Effector memory CD8-positive, alpha-beta T cell (primary cell): Measurements from ENCODE around the gene DCAF8L2.
"Not testable (repeated sequence)": the region's sequence is repeated elsewhere in the genome, so short reads cannot be mapped to it uniquely, and the experiment has no call there.

Experiments
- ATAC-seq: fragments of 150-1000 bp; cut with Tn5 transposase; replicated peaks from 2 replicates; pipeline ENCODE4 v1.10.0; 2021; ENCODE audit warnings: mild to moderate bottlenecking, moderate library complexity
- DNase-seq, 3 experiments: peaks; one replicate each; pipeline ENCODE4 v3.0.0; 2021
- H3K27ac Mint-ChIP-seq, 2 donors: one replicate each; pipeline ENCODE4 v1.8.0; 2022; ENCODE audit warnings: mild to moderate bottlenecking in 2 of 2, mixed read lengths in 2 of 2, moderate library complexity in 2 of 2
- H3K27me3 Mint-ChIP-seq, 2 donors: one replicate each; pipeline ENCODE4 v1.8.0; 2022; ENCODE audit warnings: mixed read lengths in 2 of 2
- H3K36me3 Mint-ChIP-seq: one replicate; pipeline ENCODE4 v1.8.0; 2022; ENCODE audit warnings: mild to moderate bottlenecking, moderate library complexity, mixed read lengths; ENCODE audit not compliant: insufficient read depth
- H3K4me1 Mint-ChIP-seq, 2 donors: one replicate each; pipeline ENCODE4 v1.8.0; 2022; ENCODE audit warnings: low read depth in 2 of 2, mixed read lengths in 2 of 2
- H3K4me3 Mint-ChIP-seq, 2 donors: one replicate each; pipeline ENCODE4 v1.8.0; 2022; ENCODE audit warnings: mild to moderate bottlenecking in 2 of 2, mixed read lengths in 2 of 2, moderate library complexity in 2 of 2
- H3K9me3 Mint-ChIP-seq, 2 donors: one replicate each; pipeline ENCODE4 v1.8.0; 2022; ENCODE audit warnings: mixed read lengths in 2 of 2
- total RNA-seq, 9 experiments: gene quantifications; one replicate each; lab custom pipeline; 2026; lab: John Stamatoyannopoulos, UW

Gene DCAF8L2
- 0 to 0.11 (median 0) reads per million in 9 experiments for total RNA-seq

- no peak within 1 kb of the TSS for H3K4me3 Mint-ChIP-seq
- H3K27me3 Mint-ChIP-seq: no peaks in the 10 kb centered on the region
- ATAC-seq: no peak
- no peaks in the 10 kb centered on the region for H3K4me1 Mint-ChIP-seq
- no peaks in the 10 kb centered on the region for H3K36me3 Mint-ChIP-seq
- no peak for DNase-seq
- H3K27ac Mint-ChIP-seq: no peak within 1 kb of the TSS
- peaks cover 4 to 10% of the 10 kb centered on the region in 2 donors for H3K9me3 Mint-ChIP-seq
Observed at GRCh38 chrX:27590044-27590443, at the start of gene DCAF8L2. TSS of gene DCAF8L2 (plus strand) at chrX:27590344. CDS start at chrX:27746896, 156,552 bp downstream.

GRCh38 chrX:27541161-27541560 is 49.0 kb upstream of the DCAF8L2 start:
- H3K27me3 Mint-ChIP-seq, H3K27ac Mint-ChIP-seq, H3K4me3 Mint-ChIP-seq, H3K36me3 Mint-ChIP-seq, H3K4me1 Mint-ChIP-seq, ATAC-seq, H3K9me3 Mint-ChIP-seq, DNase-seq: not testable (repeated sequence)

- no peak overlapping the region for H3K4me3 Mint-ChIP-seq
- no peaks in the 10 kb centered on the region for H3K36me3 Mint-ChIP-seq
- H3K27me3 Mint-ChIP-seq: no peaks in the 10 kb centered on the region
- H3K27ac Mint-ChIP-seq: no peak overlapping the region
- ATAC-seq: no peak
- H3K4me1 Mint-ChIP-seq: no peaks in the 10 kb centered on the region
- H3K9me3 Mint-ChIP-seq: peaks cover 4 to 8% of the 10 kb centered on the region in 2 donors
- no peak for DNase-seq
Observed at GRCh38 chrX:27548624-27549023, 41.5 kb upstream of the DCAF8L2 start.

DNA sequence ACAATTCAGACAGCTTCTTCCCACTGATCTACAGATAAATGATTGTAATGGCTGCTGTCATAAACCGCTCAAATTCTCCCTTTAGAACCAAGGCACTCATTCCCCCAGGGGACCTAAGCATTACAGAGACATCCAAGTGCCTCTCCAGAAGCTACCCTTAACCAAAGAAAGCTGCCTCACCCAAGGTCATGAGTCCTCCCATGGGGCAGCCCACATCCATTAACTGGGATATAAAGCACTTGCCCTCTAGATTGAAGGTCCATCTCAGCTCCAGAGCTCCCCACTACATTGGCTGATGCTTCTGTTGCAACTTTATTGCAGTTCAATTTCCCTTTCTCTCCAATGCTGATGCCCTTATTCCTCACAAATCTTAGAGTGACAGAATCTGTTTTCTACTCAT is 40.5 kb upstream of the DCAF8L2 start:
- H3K27ac Mint-ChIP-seq: no peak overlapping the region
- no peaks in the 10 kb centered on the region for H3K4me1 Mint-ChIP-seq
- H3K27me3 Mint-ChIP-seq: no peaks in the 10 kb centered on the region
- no peaks in the 10 kb centered on the region for H3K36me3 Mint-ChIP-seq
- peaks cover 4 to 8% of the 10 kb centered on the region in 2 donors for H3K9me3 Mint-ChIP-seq
- DNase-seq (no peak), ATAC-seq (no peak)
- H3K4me3 Mint-ChIP-seq: no peak overlapping the region

GRCh38 chrX:27555514-27555913 is 34.6 kb upstream of the DCAF8L2 start:
- Mint-ChIP-seq H3K9me3 (peaks cover 0 to 5% of the 10 kb centered on the region in 2 donors), H3K4me1 (no peaks in the 10 kb centered on the region), H3K36me3 (no peaks in the 10 kb centered on the region), H3K4me3 (no peak overlapping the region), H3K27ac (no peak overlapping the region), H3K27me3 (no peaks in the 10 kb centered on the region)
- ATAC-seq (no peak), DNase-seq (no peak)

DNA sequence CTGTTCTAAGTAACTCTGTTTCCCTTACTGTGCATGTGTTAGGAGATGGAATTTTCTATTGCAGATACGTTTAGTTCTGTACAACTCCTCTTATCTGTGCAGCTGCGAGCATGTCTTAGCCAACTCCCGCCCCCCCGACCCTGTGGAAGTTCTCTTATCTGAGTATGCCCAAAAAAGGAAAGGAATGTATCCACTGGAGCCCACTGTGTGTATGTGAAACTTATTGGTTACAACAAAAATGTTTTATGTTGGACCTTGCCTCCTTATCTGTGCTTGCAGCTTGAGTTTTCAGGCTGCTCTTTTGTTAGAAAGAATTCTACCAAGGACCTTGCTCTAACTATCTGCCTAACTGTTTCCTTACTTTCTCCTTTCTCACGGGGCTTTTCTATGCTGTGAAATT is 24.2 kb upstream of the DCAF8L2 start:
- Mint-ChIP-seq H3K27me3 (no peaks in the 10 kb centered on the region), H3K27ac (no peak overlapping the region), H3K4me1 (no peaks in the 10 kb centered on the region), H3K4me3 (no peak overlapping the region), H3K36me3 (no peaks in the 10 kb centered on the region), H3K9me3 (no peaks in the 10 kb centered on the region)
- DNase-seq (no peak), ATAC-seq (no peak)

DNA sequence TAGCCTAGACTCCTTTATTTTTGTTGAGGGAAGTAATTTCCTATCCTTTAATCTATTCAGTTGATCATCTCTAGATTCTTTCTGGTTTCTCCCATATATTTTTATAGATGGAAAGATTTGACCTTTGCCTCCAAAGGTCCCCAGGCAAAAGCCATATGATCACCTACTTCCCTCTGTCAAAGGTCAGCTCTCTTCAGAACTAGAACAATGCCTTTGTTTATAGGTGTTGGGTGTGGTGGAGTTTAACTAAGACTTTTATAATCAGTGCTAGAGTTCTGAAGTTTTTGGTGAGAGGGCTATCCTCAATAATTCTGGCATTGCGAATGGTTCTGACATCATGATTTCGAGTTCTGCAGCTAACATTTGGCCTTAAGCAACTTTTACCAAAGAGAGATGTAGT is 19.0 kb upstream of the DCAF8L2 start:
- DNase-seq (no peak), ATAC-seq (no peak)
- Mint-ChIP-seq H3K9me3 (peaks cover 0 to 2% of the 10 kb centered on the region in 2 donors), H3K27me3 (no peaks in the 10 kb centered on the region), H3K4me3 (no peak overlapping the region), H3K4me1 (no peaks in the 10 kb centered on the region), H3K27ac (no peak overlapping the region), H3K36me3 (no peaks in the 10 kb centered on the region)

DNA sequence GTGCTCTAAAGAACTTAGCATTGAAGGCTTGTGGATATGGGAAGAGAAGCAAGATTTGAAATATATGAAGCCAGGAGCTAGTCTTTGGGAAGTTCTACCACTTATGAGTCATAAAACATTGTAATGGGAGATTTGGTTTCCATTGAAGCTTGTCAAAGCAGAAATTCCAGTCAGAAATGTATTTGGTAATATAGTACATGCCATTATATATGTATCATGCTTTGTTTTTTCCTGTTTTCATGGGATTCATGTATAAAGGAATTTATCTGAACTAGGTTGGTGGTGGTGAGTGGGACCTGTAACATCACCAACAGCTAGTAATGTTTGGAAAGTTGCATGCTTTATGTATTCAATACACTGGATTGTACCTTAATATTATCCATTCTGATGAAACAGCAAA is 14.6 kb upstream of the DCAF8L2 start:
- Mint-ChIP-seq H3K27ac (no peak overlapping the region), H3K4me1 (no peaks in the 10 kb centered on the region), H3K36me3 (no peaks in the 10 kb centered on the region), H3K9me3 (peaks cover 0 to 4% of the 10 kb centered on the region in 2 donors), H3K27me3 (no peaks in the 10 kb centered on the region), H3K4me3 (no peak overlapping the region)
- ATAC-seq (no peak), DNase-seq (no peak)

GRCh38 chrX:27583976-27584375 is 6.2 kb upstream of the DCAF8L2 start:
- DNase-seq: no peak
- Mint-ChIP-seq H3K27ac (no peak overlapping the region), H3K27me3 (no peaks in the 10 kb centered on the region), H3K4me1 (no peaks in the 10 kb centered on the region), H3K4me3 (no peak overlapping the region), H3K36me3 (no peaks in the 10 kb centered on the region), H3K9me3 (peaks cover 12 to 17% of the 10 kb centered on the region in 2 donors)
- no peak for ATAC-seq

GRCh38 chrX:27591938-27592337 is 1.8 kb downstream of the DCAF8L2 start:
- no peak for ATAC-seq
- DNase-seq: no peak
- H3K9me3 Mint-ChIP-seq: peaks cover 0 to 4% of the 10 kb centered on the region in 2 donors
- H3K4me3 Mint-ChIP-seq: no peak overlapping the region
- no peaks in the 10 kb centered on the region for H3K27me3 Mint-ChIP-seq
- H3K36me3 Mint-ChIP-seq: no peaks in the 10 kb centered on the region
- no peaks in the 10 kb centered on the region for H3K4me1 Mint-ChIP-seq
- no peak overlapping the region for H3K27ac Mint-ChIP-seq

- no peak overlapping the region for H3K27ac Mint-ChIP-seq
- H3K4me1 Mint-ChIP-seq: no peaks in the 10 kb centered on the region
- peaks cover 0 to 3% of the 10 kb centered on the region in 2 donors for H3K9me3 Mint-ChIP-seq
- DNase-seq (no peak), ATAC-seq (no peak)
- no peaks in the 10 kb centered on the region for H3K36me3 Mint-ChIP-seq
- no peak overlapping the region for H3K4me3 Mint-ChIP-seq
- H3K27me3 Mint-ChIP-seq: no peaks in the 10 kb centered on the region
Observed at GRCh38 chrX:27597508-27597907, 7.4 kb downstream of the DCAF8L2 start.

DNA sequence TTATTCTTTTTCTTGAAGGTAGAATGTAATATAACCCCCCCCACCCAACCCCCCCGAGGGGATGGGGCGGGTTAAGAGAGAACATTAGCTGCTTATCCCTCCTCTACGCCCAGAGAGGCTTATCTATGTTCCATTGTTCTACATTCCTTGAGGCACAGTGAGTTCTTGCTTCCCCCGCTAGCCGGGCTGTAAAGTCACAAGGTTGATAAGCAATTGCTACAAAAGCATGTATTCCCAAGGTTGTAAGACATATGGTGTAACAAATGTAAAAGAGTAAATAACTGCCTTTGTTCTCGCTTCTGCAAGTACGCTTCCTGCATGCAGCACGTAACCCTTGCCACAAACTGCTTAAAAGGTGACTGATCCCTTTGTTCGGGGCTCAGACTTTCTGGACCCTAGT is 8.2 kb downstream of the DCAF8L2 start:
- ATAC-seq: no peak

DNA sequence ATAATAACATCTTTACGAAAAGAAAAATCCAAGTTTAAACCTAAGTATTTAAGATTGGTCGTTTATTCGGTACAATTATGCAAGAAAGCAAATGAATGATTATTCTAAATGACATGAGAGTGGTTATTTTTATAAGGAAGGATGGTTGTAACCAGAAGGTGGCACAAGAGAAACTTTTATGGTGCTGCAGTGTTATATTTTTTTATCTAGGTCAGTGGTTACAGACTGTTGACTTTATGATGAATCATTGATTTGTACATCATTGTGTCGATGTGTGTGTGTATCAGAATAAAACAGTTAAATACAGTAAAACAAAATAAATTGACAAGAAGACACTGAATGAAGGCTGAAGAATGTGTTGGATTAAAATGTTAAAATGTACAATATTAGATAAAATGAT is 9.8 kb downstream of the DCAF8L2 start:
- H3K27ac Mint-ChIP-seq: no peak overlapping the region
- H3K9me3 Mint-ChIP-seq: peaks cover 0 to 1% of the 10 kb centered on the region in 2 donors
- DNase-seq (no peak), ATAC-seq (no peak)
- no peaks in the 10 kb centered on the region for H3K36me3 Mint-ChIP-seq
- H3K4me3 Mint-ChIP-seq: no peak overlapping the region
- H3K27me3 Mint-ChIP-seq: no peaks in the 10 kb centered on the region
- no peaks in the 10 kb centered on the region for H3K4me1 Mint-ChIP-seq

More for the DNA sequence above, 8.2 kb downstream of the DCAF8L2 start:
- H3K9me3 Mint-ChIP-seq: peaks cover 0 to 3% of the 10 kb centered on the region in 2 donors
- H3K27ac Mint-ChIP-seq: no peak overlapping the region
- H3K4me3 Mint-ChIP-seq: no peak overlapping the region
- H3K36me3 Mint-ChIP-seq: no peaks in the 10 kb centered on the region
- no peaks in the 10 kb centered on the region for H3K4me1 Mint-ChIP-seq
- H3K27me3 Mint-ChIP-seq: no peaks in the 10 kb centered on the region
- DNase-seq: no peak

DNA sequence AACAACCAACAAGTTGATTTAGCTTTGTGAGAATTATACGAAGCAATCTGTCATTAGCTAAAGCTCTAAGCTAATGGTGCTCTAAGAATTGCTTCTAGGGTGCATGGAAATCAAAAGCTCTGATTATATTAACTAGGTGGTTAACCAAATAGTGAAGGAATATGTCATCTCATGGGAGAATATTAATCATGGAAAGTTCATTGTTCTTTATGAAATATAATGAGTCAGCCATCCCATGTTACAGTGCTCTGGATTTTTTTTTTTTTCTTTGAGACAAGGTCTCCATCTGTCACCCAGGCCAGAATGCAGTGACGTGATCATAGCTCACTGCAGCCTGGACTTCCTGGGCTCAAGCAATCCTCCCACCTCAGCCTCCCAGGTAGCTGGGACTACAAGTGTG is 10.5 kb downstream of the DCAF8L2 start:
- H3K27ac Mint-ChIP-seq: no peak overlapping the region
- no peaks in the 10 kb centered on the region for H3K27me3 Mint-ChIP-seq
- no peaks in the 10 kb centered on the region for H3K36me3 Mint-ChIP-seq
- no peaks in the 10 kb centered on the region for H3K4me1 Mint-ChIP-seq
- peaks cover 0 to under 1% of the 10 kb centered on the region in 2 donors for H3K9me3 Mint-ChIP-seq
- DNase-seq (no peak), ATAC-seq (no peak)
- H3K4me3 Mint-ChIP-seq: no peak overlapping the region

DNA sequence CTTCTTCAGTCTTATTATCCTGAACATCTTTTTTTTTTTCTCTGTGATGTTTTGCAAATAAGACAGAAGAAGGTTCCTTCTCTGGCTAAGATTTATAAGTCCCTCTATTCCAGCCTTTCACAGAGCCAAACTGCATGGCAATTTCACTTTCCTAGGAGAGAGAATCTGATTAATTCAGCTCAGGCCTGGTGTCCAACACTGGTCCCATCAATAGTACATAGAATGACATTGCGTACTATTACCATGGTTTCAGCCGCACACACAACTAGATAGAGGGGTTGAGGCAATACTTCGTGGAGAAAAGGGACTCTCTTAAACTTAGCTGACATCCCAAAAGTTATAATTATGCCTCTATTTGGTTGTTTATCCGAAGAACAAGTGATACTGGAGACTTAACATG is 18.5 kb downstream of the DCAF8L2 start:
- Mint-ChIP-seq H3K4me3 (no peak overlapping the region), H3K36me3 (no peaks in the 10 kb centered on the region), H3K4me1 (no peaks in the 10 kb centered on the region), H3K27ac (no peak overlapping the region), H3K9me3 (peaks cover 0 to 2% of the 10 kb centered on the region in 2 donors), H3K27me3 (no peaks in the 10 kb centered on the region)
- ATAC-seq (no peak), DNase-seq (no peak)
